GM10248 (cell line): ENCODE results near the gene LYZL6.

Experiments used
- CTCF ChIA-PET: fragments of 300-600 bp; sonication (Branson Sonifier 250); formaldehyde crosslinking; extraction: SDS; loops from one replicate; lab custom pipeline; 2021; ENCODE audit warnings: antibody characterized with exemption; lab: Yijun Ruan, JAX
- POLR2A ChIA-PET: fragments of 350-650 bp; sonication (Branson Sonifier 250); formaldehyde crosslinking; extraction: SDS; loops from one replicate; lab custom pipeline; 2020; ENCODE audit warnings: antibody characterized with exemption; lab: Yijun Ruan, JAX
- DNase-seq: peaks from one replicate; pipeline ENCODE4 v3.0.0; 2012; ENCODE audit errors: extremely low spot score
- TF ChIP-seq, protein P1 (sequence below): IDR thresholded peaks from 2 replicates; pipeline ENCODE4 v1.5.1; 2012; ENCODE audit warnings: mild to moderate bottlenecking, low read depth; ENCODE audit errors: extremely low read depth, missing control alignments, control extremely low read depth

The LYZL6 gene

DNA sequence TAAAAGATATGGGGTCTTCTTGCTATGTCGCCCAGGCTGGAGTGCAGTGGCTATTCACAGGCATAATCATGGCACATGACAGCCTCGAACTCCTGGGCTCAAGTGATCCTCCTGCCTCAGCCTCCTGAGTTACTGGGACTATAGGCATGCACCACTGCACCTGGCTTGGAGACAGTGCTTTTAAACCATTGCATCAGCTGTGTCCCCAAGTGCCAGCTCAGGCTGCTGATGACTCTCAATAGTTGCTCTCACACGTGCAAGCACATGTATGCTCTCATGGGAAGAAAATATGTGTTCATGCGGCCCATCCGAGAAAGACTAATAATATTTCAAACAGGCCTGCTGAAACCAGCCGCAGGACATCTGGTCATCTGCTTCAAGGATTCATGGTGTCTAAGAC lies 29.0 kb upstream of the LYZL6 start:
- ChIA-PET CTCF (interaction anchor here (2.4 to 19.4 kb wide), 2 partner anchors 9 to 176 kb away, joined by 11 to 420 read pairs; partner anchors contain the start of gene CCL16), POLR2A (no interaction called here)
- no peak for DNase-seq
- TF ChIP-seq, protein P1, sequence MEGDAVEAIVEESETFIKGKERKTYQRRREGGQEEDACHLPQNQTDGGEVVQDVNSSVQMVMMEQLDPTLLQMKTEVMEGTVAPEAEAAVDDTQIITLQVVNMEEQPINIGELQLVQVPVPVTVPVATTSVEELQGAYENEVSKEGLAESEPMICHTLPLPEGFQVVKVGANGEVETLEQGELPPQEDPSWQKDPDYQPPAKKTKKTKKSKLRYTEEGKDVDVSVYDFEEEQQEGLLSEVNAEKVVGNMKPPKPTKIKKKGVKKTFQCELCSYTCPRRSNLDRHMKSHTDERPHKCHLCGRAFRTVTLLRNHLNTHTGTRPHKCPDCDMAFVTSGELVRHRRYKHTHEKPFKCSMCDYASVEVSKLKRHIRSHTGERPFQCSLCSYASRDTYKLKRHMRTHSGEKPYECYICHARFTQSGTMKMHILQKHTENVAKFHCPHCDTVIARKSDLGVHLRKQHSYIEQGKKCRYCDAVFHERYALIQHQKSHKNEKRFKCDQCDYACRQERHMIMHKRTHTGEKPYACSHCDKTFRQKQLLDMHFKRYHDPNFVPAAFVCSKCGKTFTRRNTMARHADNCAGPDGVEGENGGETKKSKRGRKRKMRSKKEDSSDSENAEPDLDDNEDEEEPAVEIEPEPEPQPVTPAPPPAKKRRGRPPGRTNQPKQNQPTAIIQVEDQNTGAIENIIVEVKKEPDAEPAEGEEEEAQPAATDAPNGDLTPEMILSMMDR, result no peak

DNA sequence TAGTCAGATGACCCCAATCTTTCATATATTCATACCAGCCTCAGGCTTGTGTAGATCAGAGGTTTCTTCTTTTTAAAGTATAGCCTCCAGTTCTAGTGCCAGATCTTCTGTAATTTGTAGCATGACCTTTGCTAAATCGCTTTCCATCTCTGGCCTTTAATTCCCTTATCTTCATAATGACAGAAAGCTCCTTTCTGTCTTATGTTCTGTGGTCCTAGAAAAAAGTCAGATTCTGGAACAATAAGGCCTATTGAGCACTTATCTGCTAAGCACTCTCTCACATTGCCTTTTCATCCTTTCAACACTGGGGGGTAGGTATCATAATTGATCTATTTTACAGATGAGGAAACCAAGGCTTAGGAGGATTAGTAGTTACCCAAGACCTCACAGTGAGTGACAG lies 28.6 kb upstream of the LYZL6 start:
- CTCF ChIA-PET, result interaction anchor here (0.7 to 19.4 kb wide), 6 partner anchors 10 to 511 kb away, joined by 3 to 420 read pairs (median 8); partner anchors contain the start of gene CCL16
- DNase-seq, result no peak
- POLR2A ChIA-PET, result no interaction called here
- TF ChIP-seq, protein P1, result no peak

DNA sequence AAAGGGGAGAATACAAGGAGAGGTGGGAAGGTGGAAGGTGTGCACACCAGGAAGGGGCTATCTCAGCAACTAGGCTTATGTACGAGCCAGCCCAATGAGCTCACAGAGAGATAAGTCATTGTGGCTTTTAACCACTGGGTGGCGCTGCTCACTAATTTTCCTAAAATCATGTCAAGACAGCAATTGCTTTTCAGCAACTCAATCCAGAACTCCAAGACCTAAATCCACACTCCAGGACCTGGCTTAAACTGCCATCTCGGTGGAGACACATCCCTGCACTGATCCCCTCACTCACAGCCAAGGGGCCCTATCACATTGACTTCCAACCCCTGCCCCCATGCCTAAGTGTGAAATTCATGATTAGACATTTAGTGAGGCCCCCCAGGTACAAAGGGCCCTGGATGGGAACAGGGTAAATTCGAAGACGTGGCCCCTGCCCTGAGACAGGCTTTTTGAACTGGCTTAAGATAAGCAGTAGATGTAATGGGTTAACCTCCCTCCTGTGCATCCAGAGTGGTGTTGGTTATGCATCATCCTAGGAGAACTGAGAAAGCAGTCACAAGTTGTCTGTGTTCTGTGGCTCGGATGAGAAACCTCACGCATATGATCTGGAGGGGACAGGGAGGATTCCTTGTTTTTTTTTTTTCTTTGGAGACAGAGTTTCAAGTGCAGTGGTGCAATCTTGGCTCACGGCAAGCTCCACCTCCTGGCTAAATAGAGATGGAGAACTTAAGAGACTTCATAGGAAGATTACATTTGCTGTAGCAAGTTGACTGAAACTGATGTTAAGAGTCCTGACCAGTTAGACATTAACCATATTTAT lies 26.3 kb upstream of the LYZL6 start:
- POLR2A ChIA-PET, result no interaction called here
- CTCF ChIA-PET, result interaction anchor here (0.6 to 19.4 kb wide), 50 partner anchors 8 to 513 kb away, joined by 3 to 420 read pairs (median 4); partner anchors contain the start of genes CCL14, CCL16 and CCL4L2
- TF ChIP-seq, protein P1, result peak; percentile 85
- peak; percentile 70 for DNase-seq

DNA sequence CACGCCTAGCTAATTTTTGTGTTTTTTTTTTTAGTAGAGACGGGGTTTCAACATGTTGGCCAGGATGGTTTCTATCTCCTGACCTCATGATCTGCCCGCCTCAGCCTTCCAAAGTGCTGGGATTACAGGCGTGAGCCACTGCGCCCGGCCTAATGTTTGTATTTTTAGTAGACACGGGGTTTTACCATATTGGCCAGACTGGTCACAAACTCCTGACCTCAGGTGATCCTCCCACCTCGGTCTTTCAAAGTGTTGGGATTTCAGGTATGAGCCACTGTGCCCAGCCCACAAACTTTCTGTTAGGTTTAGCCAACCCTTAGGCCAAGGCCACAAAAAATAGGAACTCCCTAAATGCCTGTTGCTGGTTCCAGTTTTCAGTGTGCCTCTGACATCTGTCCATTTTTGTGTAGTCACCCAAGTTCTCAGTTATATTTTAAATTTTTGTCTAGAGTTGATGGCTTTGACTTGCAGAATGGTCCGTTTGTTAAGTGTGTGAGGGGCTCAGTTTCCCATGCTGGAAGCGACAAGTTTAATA lies 25.1 kb upstream of the LYZL6 start:
- TF ChIP-seq, protein P1, result no peak
- ChIA-PET POLR2A (no interaction called here), CTCF (interaction anchor here (0.7 to 19.4 kb wide), 27 partner anchors 10 to 514 kb away, joined by 3 to 420 read pairs (median 5); partner anchors contain the start of genes CCL14, CCL16 and CCL4L2)
- DNase-seq, result no peak

DNA sequence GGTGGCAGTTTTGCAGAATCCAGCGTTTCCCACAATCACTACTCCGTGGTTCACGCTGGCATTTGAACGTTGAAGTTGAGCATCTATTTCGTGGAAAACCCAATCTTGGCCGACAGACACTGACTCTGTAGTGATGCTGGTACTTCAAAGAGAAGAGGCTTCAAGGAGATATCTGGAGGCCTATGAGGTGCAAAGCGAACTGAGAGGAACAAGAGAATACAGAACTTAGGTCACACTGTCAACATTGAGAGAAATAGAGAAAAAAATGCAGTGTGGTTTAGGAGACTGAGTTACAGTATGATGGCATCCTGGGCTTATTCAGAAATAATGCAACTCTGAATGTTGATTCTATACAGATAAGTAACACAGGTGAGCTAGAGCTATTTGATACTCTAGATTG lies 21.8 kb upstream of the LYZL6 start:
- ChIA-PET CTCF (interaction anchor here (19.4 kb wide), 1 partner anchor 183 kb away, joined by 420 read pairs; no protein-coding TSS in a partner anchor), POLR2A (no interaction called here)
- TF ChIP-seq, protein P1, result no peak
- no peak for DNase-seq

GRCh38 chr17:35963663-35964062 lies 20.1 kb upstream of the LYZL6 start:
- TF ChIP-seq, protein P1, result no peak
- no peak for DNase-seq
- POLR2A ChIA-PET, result no interaction called here
- CTCF ChIA-PET, result interaction anchor here (0.9 to 1.8 kb wide), 4 partner anchors 12 to 520 kb away, joined by 4 to 7 read pairs (median 4); no protein-coding TSS in a partner anchor
